GM19043 (cell line): ENCODE results near the gene CACNA2D1.

Experiments used
- ATAC-seq: cut with Tn5 transposase; IDR thresholded peaks from one replicate; pipeline ENCODE4 v1.9.1; 2021; ENCODE audit warnings: low read depth; ENCODE audit not compliant: unreplicated experiment

The CACNA2D1 gene

GRCh38 chr7:82293467-82293866 is 150.1 kb downstream of the CACNA2D1 start:
- no peak for ATAC-seq

- ATAC-seq = no peak
Observed at GRCh38 chr7:82291931-82292330, 151.6 kb downstream of the CACNA2D1 start.

GRCh38 chr7:82289889-82290288 is 153.7 kb downstream of the CACNA2D1 start:
- no peak for ATAC-seq

GRCh38 chr7:82289152-82289535 is 154.4 kb downstream of the CACNA2D1 start:
- no peak for ATAC-seq

DNA sequence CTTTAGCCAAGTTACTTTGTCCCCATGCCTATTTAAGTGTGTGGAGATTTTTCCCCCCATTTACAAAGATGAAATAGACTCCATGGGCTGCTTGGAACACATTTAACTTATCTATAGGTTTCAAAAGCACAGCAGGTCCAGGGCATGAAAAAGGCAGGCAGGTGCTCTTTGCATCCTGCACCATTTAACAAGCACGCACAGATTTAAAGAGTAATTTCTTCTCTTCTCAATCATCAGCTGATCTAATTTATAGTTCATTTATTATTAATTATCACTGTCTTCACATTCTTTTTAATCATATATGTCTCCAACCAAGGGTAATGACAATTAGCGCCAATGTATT is 156.8 kb downstream of the CACNA2D1 start:
- ATAC-seq = no peak

GRCh38 chr7:82286096-82286797 is 157.3 kb downstream of the CACNA2D1 start:
- ATAC-seq = no peak

GRCh38 chr7:82284936-82285519 is 158.5 kb downstream of the CACNA2D1 start:
- ATAC-seq = no peak

- no peak for ATAC-seq
Observed at GRCh38 chr7:82275342-82275741, 168.2 kb downstream of the CACNA2D1 start.

- ATAC-seq = no peak
Observed at GRCh38 chr7:82274681-82275080, 168.9 kb downstream of the CACNA2D1 start.

- no peak for ATAC-seq
Observed at GRCh38 chr7:82273886-82274285, 169.7 kb downstream of the CACNA2D1 start.

- no peak for ATAC-seq
Observed at GRCh38 chr7:82270870-82271269, 172.7 kb downstream of the CACNA2D1 start.

GRCh38 chr7:82268632-82269031 is 174.9 kb downstream of the CACNA2D1 start:
- no peak for ATAC-seq

GRCh38 chr7:82266081-82266480 is 177.5 kb downstream of the CACNA2D1 start:
- ATAC-seq = no peak

- ATAC-seq = no peak
Observed at GRCh38 chr7:82264783-82265305, 178.7 kb downstream of the CACNA2D1 start.

- no peak for ATAC-seq
Observed at GRCh38 chr7:82263920-82264782, 179.4 kb downstream of the CACNA2D1 start.

GRCh38 chr7:82258181-82258580 is 185.4 kb downstream of the CACNA2D1 start:
- ATAC-seq = no peak

DNA sequence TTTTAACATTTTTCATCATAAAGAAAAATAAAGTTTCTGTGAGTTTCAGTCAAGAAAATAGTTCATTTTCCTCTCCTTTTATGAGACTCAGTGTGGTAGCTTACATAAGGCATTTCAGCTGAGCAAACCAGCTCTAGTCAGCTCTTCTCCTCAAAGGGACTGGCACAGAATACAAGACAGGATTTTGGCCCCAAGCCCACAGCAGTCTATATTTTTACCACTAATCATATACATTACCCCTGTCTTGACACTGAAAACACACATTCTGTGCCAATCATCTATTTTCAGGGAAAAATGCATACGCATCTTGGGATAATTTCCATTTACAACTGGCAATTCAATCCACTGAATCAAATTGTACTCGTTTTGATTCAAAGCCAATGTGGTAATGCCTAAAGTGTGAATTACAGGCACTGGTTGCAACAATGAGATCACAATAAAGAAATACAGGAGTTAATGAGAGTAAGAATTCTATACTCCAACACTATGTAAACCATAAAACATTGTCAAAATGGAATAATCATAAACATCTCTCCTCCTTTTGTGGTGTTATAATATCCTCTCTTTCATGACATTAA is 186.4 kb downstream of the CACNA2D1 start:
- ATAC-seq = no peak

DNA sequence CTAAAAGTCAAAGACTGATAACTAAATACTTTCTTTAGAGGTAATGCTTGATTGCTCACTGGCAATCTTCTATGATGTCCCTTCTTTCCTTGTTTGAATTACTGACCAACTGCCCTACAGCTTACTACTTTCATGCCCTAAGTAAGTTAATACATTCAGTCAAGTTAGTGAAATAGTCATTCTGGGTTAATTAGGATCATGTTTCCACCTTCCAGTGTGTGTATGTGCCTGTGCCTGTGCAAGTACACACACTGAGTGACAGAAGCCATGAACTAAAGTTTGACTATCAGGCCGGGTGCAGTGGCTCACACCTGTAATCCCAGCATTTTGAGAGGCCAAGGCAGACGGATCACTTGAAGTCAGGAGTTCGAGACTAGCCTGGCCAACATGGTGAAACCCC is 187.9 kb downstream of the CACNA2D1 start:
- ATAC-seq = no peak

DNA sequence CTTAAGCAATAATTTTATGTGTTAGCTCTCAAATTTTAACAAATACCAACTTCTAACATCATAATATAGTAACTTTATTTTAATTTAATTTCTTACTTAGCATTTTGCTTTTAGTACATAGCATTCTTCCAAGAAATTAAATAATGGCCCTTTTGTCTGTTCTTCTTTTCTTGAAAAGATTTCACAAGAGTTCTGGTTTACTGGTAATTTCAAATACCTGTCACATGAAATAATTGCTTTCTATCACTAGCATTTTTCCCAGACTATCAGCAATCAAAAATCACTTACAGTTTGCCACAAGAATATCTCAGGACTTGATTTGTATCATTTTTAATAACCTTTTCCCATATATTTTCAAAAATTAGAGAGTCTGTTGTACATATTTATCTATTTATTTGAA is 193.0 kb downstream of the CACNA2D1 start:
- ATAC-seq = no peak

DNA sequence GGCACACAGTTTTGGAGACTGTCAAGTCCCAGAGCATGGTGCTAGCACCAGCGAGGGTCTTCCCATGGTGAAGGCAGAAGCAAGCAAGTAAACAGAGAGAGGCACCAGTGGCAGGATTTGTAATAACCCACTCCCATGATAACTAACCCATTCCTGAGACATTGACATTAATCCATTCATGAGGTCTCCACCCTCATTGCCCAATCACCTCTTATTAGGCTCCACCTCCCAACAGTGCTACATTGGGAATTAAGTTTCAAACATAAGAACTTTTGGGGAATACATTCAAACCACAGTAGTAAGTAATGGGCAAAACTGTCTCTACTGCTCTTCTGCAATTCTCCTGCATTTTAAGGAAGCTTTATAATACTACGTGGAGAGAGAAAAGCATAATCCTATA is 193.6 kb downstream of the CACNA2D1 start:
- no peak for ATAC-seq

DNA sequence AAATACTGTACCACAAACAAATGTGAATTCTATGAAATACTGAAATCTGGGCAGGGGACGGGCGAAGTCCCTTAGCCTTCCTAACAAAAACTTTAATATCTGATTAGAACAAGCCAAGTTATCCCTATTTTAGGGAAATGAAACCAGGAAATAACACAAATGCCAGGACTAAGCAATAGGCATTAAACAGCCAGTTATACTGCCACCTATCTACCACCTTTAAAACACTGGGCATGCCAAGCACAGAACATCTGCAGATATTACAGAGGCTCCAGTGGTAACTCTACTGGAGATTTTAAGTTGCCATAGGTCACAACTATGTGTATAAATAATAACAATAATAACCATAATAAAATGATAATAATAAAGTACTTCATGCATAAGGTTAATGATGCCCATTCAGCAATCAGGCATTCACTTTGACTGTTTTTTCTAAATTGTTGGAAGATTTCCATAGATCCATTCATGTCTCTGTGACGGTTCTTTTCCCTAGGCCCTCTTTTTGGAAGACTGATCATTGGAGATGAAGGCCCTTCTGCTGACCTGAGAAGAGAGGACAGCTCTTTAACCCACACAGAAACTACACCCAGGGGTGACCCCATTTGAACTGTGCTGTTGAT is 195.7 kb downstream of the CACNA2D1 start:
- ATAC-seq = no peak
